A673 (cell line): Measurements from ENCODE around the gene PGRMC2.

ENCODE experiments used
- EZH2 ChIP-seq: fragments of 200-600 bp; sonication (generic); IDR thresholded peaks from 2 replicates; pipeline ENCODE4 v1.6.1; 2017; ENCODE audit warnings: borderline replicate concordance, low read depth, mild to moderate bottlenecking, mixed read lengths, antibody characterized with exemption, low read length; ENCODE audit not compliant: poor library complexity, severe bottlenecking
- TF ChIP-seq, protein P1 (sequence below): fragments of 300-800, 200-600 bp; sonication (generic); conservative IDR thresholded peaks from 2 replicates; pipeline ENCODE4 v1.5.1; 2017; ENCODE audit warnings: low read depth, mild to moderate bottlenecking, antibody characterized with exemption, low read length, moderate library complexity, mixed read lengths

DNA sequence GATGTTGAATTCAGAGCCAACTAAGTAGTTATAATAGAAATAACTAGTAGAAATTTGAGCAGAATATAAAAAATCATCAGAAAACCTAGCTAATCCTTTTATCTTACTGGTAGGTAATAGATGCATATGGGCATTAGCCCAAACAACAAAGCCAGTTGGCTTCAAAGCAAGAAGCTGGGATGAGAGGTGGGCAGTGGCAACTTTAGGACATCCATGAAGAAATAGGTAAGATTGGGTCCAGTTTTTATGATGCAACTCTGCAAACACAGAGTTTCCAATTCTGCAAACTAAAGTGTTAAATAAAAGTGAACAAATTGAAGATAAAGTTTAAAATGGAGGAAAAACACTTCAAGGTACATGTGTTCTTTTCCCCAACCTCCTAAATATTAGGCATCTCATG lies 5.1 kb downstream of the PGRMC2 start:
- no peak for TF ChIP-seq EZH2
- TF ChIP-seq, protein P1, sequence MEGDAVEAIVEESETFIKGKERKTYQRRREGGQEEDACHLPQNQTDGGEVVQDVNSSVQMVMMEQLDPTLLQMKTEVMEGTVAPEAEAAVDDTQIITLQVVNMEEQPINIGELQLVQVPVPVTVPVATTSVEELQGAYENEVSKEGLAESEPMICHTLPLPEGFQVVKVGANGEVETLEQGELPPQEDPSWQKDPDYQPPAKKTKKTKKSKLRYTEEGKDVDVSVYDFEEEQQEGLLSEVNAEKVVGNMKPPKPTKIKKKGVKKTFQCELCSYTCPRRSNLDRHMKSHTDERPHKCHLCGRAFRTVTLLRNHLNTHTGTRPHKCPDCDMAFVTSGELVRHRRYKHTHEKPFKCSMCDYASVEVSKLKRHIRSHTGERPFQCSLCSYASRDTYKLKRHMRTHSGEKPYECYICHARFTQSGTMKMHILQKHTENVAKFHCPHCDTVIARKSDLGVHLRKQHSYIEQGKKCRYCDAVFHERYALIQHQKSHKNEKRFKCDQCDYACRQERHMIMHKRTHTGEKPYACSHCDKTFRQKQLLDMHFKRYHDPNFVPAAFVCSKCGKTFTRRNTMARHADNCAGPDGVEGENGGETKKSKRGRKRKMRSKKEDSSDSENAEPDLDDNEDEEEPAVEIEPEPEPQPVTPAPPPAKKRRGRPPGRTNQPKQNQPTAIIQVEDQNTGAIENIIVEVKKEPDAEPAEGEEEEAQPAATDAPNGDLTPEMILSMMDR, result no peak
